ENCODE measurements around the gene BRINP2.
A peak's percentile ranks its signal among the peaks of the same experiment; 100 is the strongest.
"Not testable (repeated sequence)": the region's sequence is repeated elsewhere in the genome, so short reads cannot be mapped to it uniquely, and the experiment has no call there.

The BRINP2 gene

DNA sequence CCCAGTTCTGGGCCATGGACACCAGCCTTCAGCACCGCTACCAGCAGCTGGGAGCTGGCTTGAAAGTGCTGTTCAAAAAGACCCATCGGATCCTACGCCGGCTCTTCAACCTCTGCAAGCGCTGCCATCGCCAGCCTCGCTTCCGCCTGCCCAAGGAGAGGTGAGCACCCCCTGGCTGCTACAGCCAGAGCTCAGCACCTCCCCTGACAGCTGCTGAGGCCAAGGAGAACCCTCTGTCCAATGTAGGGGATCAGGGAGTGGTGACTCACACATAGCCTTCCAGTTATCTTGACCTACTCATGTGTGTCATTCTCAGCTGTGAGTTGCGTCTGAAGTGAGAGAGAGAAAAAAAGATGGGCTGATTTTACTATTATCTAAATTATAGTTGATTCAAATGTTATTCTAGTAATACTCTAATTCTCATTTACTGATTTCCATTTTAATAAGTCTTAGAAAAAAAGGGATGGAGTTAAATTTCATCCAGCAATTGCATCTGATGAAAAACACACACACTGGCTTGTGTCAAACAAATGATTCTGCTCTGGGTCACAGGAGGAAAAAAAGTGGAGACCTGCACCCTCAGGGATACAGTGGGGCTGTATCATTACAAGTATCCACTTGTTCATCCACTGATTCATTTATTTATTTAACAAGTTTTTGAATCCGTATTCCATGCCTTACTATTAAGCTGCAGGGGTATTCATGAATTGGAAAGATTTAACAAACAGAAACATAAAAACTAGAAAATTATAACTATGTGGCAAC is 108.0 kb downstream of the BRINP2 start:
- no peak for DNase-seq

DNA sequence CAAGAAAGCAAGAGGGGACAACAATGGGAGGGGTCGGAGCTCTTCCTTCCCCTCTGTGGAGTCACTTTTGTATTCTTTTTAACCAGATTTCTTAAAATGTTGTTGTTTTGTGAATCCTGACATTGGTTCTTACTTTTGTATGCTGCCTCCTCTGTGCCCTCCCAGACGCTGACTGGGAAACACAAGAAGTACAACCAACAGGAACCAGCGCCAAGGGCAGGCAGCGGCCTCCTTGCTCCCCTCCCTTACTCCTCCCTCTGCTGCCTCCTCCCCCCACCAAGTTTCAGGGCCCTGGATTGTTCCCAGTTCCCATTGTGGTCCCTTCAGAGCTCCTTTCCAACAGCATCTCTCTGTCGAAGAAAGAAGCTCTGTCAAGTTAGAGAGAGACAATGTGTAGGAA is 111.1 kb downstream of the BRINP2 start:
- no peak for DNase-seq

DNA sequence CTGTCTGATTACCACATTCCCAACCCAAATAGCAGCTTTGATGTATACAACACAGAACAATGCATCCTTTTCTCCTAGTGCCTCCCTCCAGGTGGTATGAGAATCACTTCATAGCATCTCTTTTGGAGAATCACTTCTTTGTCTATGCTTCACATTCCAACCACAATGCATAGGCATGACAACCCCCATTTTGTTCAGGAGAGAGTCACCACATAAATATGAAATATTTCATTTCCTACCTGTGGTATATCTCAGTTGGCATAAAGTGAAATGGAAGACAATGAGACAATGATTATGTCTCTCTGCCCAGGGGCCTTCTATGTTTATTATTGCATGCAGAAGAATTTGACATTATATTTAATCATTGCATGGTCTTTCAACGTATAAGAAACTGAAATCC is 112.2 kb downstream of the BRINP2 start:
- DNase-seq = no peak

DNA sequence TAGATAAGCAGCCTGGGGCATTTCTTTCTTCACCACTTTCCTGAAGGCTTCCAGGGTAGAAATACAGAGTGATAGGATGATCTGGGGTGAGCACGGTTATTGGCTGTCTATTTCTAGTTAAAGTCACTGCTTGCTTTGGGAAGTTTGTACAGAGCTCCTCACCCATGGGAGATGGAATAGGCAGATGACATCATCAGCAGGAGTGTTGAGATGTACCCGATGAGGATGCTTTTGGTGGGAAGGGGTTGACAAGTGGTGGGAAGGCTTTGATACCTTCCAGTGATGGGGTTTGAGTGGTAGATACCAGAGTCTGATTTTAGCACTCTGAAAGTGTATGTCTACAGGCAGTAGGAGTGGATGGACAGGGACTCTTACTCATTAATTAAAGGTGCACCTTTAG is 112.6 kb downstream of the BRINP2 start:
- no peak for DNase-seq

DNA sequence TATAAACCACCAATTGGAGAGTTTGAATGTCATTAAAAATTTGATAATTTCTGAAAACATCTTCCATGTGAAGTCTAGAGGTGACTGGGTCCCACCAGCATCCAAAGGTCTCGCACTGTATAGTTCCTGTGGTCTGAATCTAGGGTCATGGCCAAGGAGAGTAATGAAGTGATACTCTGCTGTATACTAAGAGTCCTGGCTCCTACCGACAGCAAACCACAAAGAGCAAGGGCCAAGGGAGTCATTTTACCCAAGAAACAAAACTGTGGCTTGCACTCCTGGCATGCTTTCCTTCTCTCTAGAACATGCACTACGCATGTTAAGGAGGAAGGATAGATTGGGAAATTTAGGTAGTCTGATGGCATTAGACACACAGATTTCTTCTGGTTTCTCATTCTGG is 115.6 kb downstream of the BRINP2 start:
- no peak for DNase-seq

DNA sequence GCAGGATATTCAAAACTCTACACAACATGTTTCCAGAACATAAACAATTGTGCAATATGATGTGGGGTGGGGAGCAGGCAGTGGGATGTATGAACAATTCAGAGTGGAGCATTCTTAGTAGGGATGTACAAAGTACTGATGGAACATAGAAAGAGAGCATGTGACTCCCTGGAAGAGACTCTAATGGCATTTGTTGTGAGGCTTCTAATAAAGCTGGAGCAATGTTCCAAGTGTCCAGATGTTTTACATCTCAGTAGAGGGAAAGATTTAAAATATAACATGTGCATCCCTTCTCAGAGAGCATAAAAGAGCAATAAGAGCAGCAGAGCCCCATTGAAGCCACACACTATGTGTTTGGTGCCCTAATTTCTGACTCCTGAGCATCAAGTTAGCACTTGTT is 116.5 kb downstream of the BRINP2 start:
- no peak for DNase-seq

DNA sequence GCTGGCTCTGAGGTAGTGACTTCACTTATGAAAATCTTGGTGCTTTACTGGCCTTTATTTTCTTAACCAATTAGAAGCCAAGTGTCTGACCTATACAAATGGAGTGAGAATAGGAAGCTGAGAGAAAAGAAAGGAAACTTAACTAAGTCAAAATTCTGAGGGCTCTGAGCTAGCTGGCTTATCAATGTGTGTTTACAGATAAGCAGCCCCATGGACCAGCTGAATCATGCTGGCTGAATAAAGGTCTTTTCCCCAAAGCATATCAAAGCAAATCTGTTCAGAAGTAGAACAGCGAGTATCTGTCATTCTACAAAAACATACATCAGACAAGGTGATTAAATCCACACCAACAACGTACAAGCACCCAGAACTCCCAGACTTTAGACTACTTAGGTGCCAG is 117.2 kb downstream of the BRINP2 start:
- no peak for DNase-seq

DNA sequence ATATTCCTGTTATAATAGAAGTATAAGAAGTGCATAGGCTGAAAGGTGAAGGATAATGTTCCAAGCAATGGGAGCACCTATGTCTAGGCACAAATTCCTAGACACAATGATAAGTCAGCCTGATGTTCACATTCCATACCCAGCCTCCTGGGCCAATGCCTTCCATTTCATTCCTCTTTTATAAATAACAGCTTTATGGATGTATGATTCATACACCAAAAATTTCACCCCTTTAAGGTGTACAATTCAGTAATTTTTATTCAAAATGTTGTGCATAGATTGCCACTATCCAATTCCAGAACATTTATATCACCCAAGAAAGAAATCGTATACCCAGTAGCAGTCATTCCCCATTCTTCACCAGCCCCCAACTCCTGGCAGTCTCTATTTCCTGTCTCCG is 118.8 kb downstream of the BRINP2 start:
- no peak for DNase-seq

DNA sequence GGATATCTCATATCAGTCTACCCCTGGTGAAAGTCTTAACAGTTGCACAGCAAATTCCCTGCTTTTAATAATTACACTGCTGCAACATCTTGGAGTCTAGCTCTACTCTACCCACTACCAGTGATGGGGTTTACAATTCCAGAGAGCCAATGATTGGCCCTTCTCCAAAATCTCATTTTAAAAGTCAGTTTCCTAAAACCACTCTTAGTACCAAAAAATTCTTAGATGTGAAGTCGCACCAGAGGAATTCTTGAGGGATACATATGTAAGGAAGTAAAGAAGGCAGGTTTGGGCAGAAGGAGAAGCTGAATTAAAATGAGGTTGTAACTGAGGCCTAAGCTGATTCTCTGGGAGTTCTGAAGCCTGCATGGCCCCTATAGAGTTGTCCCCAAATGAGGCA is 129.7 kb downstream of the BRINP2 start:
- no peak for DNase-seq

DNA sequence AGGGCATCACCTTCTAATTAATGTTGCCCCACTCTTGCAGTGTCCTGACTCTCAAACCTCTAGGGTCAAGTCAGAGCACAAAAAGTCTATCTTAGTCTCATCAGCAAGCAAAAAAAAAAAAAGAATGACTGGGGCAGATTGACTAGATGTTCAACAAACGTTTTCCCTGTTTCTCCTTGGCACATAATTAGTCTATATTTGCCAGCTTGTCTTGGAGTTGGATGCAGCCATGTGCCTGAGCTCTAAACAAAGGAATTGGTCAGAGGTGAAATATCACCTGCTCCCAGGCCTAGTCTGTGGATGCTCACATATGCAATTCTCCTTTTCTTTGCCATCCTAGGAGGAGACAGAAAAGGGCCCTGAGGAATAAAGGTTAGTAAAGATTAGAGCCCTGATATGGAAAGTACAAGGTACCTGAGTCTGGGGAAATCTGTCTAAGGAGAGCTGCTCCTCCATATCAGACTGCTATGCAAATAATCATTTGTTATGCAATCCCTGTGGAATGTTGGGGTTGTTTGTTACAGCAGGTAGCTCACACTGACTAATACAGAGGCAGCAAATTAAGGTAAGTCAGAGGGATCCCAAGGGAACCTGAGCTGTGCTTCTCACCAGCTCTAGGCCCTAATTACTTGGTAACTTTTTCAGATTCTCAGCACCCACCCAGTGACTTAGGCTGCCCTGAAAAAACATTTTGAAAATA is 130.8 kb downstream of the BRINP2 start:
- no peak for DNase-seq

DNA sequence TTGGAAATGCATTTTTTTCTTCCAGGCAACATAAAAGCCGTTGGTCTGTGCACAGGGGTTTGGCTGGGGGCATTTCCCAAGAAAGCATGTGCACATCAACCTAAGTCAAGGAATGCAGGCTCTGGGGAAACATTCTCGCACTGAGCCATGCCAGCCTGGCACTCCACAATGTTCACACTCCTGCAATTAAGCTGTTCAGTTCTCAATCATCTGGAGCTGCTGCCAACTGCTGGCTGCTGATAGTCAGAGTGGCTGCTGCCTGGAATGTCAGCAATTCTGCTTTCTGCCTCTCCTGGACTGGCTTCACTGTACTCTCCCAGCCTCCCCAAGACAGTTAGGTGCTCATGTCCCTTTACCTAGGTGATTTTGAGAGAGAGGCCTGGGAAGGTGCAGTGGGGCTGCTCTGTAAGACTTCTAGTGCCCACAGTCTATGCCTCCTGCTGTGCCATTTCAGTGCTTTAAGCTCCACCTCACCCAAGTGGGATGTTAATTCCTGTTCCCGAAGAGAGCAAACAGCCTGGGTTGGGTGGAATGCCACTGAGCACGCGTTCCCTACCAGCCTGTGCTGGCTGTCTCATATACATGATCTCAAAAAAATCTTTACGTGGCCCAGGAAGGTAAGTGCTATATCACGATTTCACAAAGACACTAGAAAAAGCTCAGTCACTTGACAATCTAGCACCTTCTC is 131.7 kb downstream of the BRINP2 start:
- peak; percentile 32 for DNase-seq

DNA sequence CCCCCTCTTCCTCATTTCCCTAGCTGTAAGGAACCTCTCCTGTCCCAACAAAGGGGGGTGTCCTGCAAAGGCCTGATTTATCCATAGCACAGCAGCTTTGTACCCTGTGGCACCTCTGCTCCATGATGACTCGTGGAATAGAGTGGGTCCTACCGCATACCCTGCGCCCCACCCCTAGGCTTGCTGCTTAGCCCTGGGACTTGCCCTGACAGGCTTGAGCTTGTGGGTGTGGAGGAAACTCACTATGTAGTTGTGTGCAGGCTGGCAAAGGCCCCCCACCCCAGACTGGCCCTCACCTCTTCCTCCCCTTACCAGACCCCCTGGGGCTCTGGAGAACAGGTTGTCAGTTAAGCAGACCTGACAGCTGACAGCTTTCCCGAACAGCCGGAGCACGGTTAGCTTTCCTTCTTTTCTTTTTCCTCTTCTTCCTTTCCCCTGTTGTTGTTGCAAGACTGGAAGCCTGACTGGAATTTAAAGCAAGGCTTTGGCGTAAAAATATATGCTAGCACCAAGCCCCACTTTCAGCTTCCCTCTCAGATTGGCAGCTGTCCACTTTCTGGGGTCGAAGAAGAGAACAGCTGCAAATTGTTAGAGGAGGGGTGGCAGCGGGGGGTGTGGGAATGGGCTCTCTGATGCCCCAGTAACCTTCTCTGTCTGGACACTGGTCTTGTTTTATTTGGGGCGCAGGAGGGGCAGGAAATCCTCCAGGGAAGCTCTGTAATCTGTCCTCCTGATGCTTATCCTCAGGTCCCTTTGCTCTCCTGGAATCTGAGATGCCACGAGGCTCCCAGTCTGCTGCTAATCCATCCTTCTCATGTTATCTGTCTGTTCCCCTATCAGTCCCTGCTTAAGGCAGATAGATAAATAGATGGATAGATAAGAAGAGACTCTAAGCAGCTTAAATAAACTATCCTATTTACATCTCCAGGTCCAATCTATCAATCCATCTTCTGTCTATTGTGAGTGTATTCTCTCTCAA is 134.6 kb downstream of the BRINP2 start:
- DNase-seq = peak; percentile 20

DNA sequence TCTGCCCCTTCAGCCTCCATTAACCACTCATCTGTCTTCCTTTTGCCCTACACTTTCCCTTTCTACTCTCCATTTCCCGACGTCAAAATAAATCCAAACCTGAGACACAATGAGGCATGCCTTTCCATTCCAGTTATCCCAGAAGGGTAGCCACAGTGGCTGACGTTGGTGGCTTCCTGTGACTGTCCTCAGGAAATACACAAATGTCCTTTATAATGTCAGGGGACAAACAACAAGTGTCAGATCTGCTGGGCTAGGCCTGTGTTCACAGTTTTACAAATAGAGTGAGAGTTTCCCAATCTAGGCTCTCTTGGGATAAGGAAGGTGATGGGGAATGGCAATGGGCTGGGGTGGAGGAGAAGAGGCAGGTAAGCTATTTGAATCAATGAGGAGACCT is 135.3 kb downstream of the BRINP2 start:
- DNase-seq = no peak

DNA sequence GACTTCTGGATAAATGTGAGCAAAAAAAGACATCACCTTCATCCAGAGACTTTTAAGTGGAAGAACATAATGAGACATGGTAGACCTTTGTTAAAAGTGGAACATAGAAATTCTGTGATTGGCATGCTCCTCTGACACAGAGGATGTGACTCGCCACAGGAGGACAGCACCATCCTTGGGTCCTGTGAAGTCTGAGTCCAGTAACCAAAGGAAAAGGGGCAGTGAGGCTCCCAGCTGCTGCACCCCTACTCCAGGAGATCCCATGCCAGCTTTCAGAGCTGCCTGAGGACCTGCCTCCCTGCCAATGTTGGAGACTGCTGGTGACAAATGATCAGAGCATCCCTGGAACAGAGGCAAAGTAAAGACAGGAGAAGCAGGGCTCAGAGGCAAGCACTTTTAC is 136.2 kb downstream of the BRINP2 start:
- DNase-seq = no peak

DNA sequence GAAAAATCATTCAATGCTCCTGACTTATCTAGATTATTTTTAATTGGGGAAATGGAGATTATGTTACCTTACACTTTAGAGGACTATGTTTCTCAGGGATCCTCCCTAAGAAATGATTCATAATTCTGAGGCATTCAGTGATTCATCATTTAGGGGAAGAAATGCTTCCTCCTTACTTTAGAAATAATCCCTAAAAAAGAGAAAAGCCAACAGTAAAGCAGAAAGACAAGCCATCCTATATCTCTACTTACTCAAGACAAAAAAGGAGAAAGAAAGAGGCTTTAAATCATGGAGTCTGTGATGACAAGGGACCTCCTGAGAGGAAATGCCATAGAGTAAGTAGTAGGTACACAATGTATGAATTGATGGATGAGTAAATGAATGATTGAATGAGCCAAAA is 137.0 kb downstream of the BRINP2 start:
- DNase-seq = no peak

DNA sequence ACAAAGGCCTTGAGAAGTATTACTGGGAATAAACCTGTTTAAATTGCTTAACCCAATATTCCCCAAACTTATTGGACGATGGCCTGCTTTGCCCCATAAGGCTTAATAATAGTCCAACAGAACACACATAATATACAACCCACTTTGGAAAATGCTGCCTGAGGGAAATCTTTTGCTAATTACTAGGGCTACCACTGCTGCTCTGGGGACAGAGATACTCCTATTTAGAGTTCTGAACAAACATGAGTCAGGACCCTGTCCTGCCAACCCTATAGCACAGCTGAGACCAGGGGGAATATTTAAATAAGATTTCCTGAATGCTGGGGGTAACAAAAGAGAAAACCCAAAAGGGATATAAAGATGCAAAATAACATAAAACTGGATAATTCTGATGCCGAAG is 139.1 kb downstream of the BRINP2 start:
- DNase-seq = no peak

DNA sequence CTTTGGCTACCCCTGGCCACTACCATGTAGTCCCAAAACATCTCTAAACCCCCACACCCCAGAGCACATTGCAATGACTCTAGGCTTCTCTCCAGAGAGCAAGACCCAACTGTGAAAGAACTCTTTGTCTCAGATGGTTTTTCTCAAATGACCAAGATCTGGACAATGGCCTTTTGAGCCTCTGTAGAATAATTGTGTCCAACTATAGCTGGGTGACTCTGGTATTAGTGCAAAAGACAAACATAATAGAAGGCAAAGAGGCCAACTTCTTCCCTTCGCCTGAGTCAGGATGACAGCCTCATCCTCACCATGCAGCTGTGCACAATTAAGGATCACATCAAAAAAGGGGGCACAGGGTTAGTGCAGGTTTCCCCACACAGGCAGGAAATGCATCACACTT is 139.6 kb downstream of the BRINP2 start:
- no peak for DNase-seq

DNA sequence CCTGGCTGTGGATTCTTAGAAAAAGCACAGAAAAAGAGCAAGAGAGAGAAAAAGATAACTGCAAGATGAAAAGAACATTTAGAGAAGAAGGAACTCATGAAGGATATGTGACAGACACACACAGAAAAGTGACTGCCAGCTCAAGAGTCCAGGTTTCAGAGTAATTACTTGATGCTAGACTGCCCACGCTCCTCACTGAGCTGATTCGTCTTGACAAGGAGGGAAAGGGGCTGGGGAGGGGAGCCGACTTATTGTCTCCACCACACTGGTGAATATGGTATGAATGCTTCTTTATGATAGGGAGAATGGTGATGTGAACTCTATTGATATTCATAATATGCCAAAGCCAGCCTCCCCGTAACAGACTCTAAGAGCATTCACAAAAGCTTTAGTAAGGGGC is 140.4 kb downstream of the BRINP2 start:
- DNase-seq = no peak

DNA sequence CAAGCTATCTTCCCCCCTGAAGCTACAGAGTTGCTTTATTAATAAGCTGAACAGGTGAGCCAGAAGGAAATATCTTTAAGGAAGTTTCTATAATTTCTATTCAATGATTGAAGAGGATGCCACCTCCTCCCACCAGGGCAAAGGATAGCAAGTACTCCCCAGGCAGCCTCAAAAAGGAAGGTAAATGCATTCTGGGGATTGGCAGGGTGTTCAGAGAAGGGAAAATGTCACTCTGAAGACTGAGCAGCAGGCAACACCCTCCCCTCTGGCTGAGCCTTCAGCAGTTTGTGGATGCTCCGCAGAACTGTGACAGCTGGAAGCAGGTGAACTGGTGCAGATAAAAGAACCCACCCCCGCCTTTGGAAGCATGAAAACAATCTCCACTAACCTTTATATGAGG is 140.8 kb downstream of the BRINP2 start:
- DNase-seq = no peak

DNA sequence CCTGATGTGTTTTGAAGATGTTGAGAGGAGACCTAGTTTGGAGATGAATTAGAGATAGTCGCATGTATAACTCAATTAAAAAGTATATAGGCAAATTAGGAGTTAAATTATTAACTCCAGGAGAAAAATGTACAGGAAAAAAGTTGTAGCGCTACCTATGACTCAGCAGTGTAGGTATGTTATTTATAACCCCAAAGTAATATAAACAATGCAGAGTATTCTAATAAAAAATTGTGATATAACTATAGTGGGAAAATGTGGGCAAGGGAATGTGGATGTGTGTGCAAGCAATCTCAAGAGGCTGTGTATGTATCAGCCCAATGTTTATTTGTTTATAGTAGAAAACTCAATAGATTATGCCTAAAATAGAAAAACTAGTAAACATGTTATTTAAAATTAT is 144.5 kb downstream of the BRINP2 start:
- no peak for DNase-seq

DNA sequence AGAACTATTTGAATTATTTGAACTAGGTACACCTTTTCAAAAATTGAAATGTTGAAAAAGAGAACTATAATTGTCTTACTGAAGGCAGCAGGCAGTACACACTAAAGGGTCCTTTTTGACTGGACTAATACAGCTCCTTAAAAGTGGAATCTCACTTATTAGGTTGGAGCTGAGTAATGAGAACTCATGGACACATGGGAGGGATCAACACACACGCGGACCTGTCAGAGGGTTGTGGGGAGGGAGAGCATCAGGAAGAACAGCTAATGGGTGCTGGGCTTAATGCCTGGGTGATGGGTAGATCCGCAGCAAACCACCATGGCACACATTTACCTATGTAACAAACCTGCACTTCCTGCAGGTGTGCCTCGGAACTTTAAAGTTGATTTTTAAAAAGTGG is 145.0 kb downstream of the BRINP2 start:
- DNase-seq = no peak

DNA sequence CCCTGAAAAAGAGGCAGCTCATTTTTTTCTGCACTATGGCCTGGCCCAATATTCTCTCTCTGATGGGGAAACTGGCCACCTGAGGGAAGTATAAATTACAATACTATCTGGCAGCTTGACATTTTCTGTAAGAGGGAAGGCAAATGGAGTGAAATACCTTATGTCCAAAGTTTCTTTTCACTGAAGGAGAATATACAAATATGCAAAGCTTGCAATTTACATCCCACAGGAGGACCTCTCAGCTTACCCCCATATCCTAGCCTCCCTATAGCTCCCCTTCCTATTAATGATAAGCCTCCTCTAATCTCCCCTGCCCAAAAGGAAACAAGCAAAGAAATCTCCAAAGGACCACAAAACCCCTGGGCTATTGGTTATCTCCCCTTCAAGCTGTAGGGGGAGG is 150.7 kb downstream of the BRINP2 start:
- DNase-seq = not testable (repeated sequence)

DNA sequence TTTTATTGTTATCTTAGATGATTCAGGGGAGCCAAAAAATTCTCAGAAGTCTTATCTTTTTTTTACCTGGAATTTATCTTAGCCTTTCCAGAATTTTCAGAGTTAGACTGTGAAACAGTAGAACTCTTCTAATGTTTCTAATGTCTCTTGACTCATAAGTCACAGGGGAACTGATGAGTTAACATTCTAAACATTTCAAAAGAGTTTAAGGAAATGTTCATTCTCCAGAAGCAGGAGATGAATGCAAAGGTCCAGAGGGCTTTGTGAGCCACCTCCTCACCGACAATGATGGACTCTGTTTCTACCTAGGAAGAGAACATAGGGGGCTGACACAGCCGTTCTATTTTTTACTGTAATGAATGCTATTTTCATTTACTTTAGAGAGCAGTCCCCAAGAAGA is 157.5 kb downstream of the BRINP2 start:
- no peak for DNase-seq

Data from right hindlimb (tissue), 1 donor.